ENCODE results near the gene RBBP8NL.

GRCh38 chr20:62370115-62370806, 57.1 kb downstream of the RBBP8NL start:
- TF ChIP-seq EP300 (IDR thresholded peaks at IDR 0.05) (no peak), CTCF (IDR thresholded peaks at IDR 0.05) (no peak), POLR2A (IDR thresholded peaks at IDR 0.05; ENCODE audit: low read depth) (no peak)

Data from esophagus muscularis mucosa (tissue), 4 donors.